Measurements from ENCODE around the gene OCEL1.

The OCEL1 gene

DNA sequence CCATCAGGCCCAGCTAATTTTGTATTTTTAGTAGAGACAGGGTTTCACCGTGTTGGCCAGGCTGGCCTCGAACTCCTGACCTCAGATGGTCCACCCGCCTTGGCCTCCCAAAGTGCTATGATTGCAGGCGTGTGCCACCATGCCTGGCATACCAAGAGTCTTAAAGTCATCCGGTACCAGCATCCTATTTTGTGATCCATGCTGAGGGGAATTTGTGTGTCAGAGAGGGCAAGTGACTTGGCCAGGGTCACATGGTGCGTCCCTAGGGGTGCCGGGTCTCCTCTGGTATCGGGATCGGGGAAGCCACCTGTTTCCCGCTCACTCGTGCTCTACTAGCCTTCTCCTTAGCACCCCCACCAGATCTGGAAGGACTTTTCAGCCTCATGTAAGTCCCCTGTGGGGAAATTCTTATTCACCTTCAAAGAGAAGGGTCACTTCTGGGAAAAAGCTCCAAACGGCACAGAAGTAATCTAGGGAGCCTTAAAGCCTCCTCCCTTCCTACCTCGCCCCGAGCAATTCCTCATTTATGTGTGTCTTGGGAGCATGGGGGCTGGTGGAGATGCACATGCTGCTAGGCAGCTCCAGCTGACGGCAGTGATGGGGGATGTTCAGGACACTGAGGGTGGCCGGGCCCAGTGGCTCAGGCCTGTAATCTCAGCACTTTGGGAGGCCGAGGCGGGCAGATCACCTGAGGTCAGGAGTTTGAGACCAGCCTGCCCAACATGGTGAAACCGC is 49.6 kb downstream of the OCEL1 start:
- no peak overlapping the region for H3K4me3 Mint-ChIP-seq
- H3K4me1 Mint-ChIP-seq (ENCODE audit: low read depth) = no peaks in the 10 kb centered on the region
- no peak overlapping the region for H3K27ac Mint-ChIP-seq
- DNase-seq (ENCODE audit: low spot score) = no peak
- H3K36me3 Mint-ChIP-seq (ENCODE audit: low read depth) = peaks cover 33% of the 10 kb centered on the region
- H3K9me3 Mint-ChIP-seq = no peaks in the 10 kb centered on the region
- H3K27me3 Mint-ChIP-seq (ENCODE audit: low read depth) = no peaks in the 10 kb centered on the region

Measured in T-helper 2 cell treated with Interferon-gamma antibody and Interleukin-4, amounts not matched to agents 5 μg/mL and 100 μg/mL, for 36 hours (primary cell).